ENCODE data around the gene PLCD3.

DNA sequence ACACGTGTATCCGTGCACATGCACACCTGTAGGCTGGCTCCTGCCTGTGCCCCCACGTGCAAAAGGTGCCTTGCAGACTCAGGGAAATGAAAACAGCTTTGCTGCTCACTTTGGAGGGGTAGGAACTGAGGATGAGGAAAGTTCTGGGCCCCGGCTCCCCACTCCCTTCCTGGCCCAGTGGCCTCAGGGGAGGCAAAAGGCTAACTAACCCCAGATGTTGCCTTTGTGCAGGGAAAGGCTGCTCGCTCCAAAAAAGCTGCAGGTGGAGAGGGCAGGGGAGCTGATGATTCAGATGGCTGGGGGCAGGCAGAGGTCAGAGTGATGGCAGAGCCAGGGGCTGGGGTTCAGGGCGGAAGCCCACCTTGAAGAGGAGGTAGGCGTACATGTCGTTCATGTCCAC lies 12.4 kb downstream of the PLCD3 start:
- TF ChIP-seq POLR2A (IDR thresholded peaks at IDR 0.05; ENCODE audit: low read length), result no peak
- no peak for TF ChIP-seq GATA1 (IDR thresholded peaks at IDR 0.05; ENCODE audit: low read depth, low read length)
